ENCODE measurements around the gene SPPL3. TPM values are rescaled to one million over a fixed set of nuclear protein-coding genes. Genes with fewer than 3 reads are reported as not detected.

SPPL3 gene
- total RNA-seq, 1 donor from 2014 or later: 67.6 TPM

GRCh38 chr12:120928864-120929652 is 24.9 kb upstream of the SPPL3 start:
- no peaks in the 10 kb centered on the region for H3K9me3 Mint-ChIP-seq
- H3K4me3 Mint-ChIP-seq: peak overlapping the region; percentile 69
- no peaks in the 10 kb centered on the region for H3K36me3 Mint-ChIP-seq
- no peaks in the 10 kb centered on the region for H3K27me3 Mint-ChIP-seq
- H3K27ac Mint-ChIP-seq: peak overlapping the region; percentile 85
- H3K4me1 Mint-ChIP-seq (ENCODE audit: unreplicated experiment): no peaks in the 10 kb centered on the region
- no peak for DNase-seq (ENCODE audit: extremely low spot score, unreplicated experiment)
- no peak for TF ChIP-seq CTCF (conservative IDR thresholded peaks at IDR 0.05)

- H3K27ac Mint-ChIP-seq: peak overlapping the region; percentile 85
- H3K4me1 Mint-ChIP-seq (ENCODE audit: unreplicated experiment): no peaks in the 10 kb centered on the region
- H3K36me3 Mint-ChIP-seq: no peaks in the 10 kb centered on the region
- no peak overlapping the region for H3K4me3 Mint-ChIP-seq
- DNase-seq (ENCODE audit: extremely low spot score, unreplicated experiment): no peak
- H3K9me3 Mint-ChIP-seq: no peaks in the 10 kb centered on the region
- H3K27me3 Mint-ChIP-seq: no peaks in the 10 kb centered on the region
- no peak for TF ChIP-seq CTCF (conservative IDR thresholded peaks at IDR 0.05)
Observed at GRCh38 chr12:120925740-120926563, 21.8 kb upstream of the SPPL3 start.

- TF ChIP-seq CTCF (conservative IDR thresholded peaks at IDR 0.05): no peak
- Mint-ChIP-seq H3K27me3 (no peaks in the 10 kb centered on the region), H3K36me3 (no peaks in the 10 kb centered on the region), H3K4me3 (no peak overlapping the region), H3K27ac (no peak overlapping the region), H3K4me1 (ENCODE audit: unreplicated experiment) (no peaks in the 10 kb centered on the region), H3K9me3 (no peaks in the 10 kb centered on the region)
- DNase-seq (ENCODE audit: extremely low spot score, unreplicated experiment): no peak
Observed at GRCh38 chr12:120922279-120922678, 18.1 kb upstream of the SPPL3 start.

GRCh38 chr12:120921637-120922036 is 17.5 kb upstream of the SPPL3 start:
- TF ChIP-seq CTCF (conservative IDR thresholded peaks at IDR 0.05): no peak
- H3K27me3 Mint-ChIP-seq: no peaks in the 10 kb centered on the region
- no peaks in the 10 kb centered on the region for H3K4me1 Mint-ChIP-seq (ENCODE audit: unreplicated experiment)
- no peaks in the 10 kb centered on the region for H3K36me3 Mint-ChIP-seq
- no peaks in the 10 kb centered on the region for H3K9me3 Mint-ChIP-seq
- H3K4me3 Mint-ChIP-seq: no peak overlapping the region
- H3K27ac Mint-ChIP-seq: no peak overlapping the region
- DNase-seq (ENCODE audit: extremely low spot score, unreplicated experiment): no peak

- H3K27me3 Mint-ChIP-seq: no peaks in the 10 kb centered on the region
- no peaks in the 10 kb centered on the region for H3K36me3 Mint-ChIP-seq
- H3K9me3 Mint-ChIP-seq: no peaks in the 10 kb centered on the region
- DNase-seq (ENCODE audit: extremely low spot score, unreplicated experiment): no peak
- H3K4me1 Mint-ChIP-seq (ENCODE audit: unreplicated experiment): no peaks in the 10 kb centered on the region
- no peak overlapping the region for H3K4me3 Mint-ChIP-seq
- no peak for TF ChIP-seq CTCF (conservative IDR thresholded peaks at IDR 0.05)
- no peak overlapping the region for H3K27ac Mint-ChIP-seq
Observed at GRCh38 chr12:120920178-120920577, 16.0 kb upstream of the SPPL3 start.
